NT2/D1 (cell line): ENCODE data around the gene NVL.

Experiments used
- SUZ12 ChIP-seq: IDR thresholded peaks from 2 replicates; pipeline ENCODE4 v1.6.1; 2011; ENCODE audit not compliant: insufficient read length, insufficient read depth; ENCODE audit errors: extremely low read depth
- YY1 ChIP-seq: IDR thresholded peaks from 2 replicates; pipeline ENCODE4 v1.6.1; 2011; ENCODE audit not compliant: insufficient read length, insufficient read depth
- ZNF274 ChIP-seq: IDR thresholded peaks from 2 replicates; pipeline ENCODE4 v1.6.1; 2011; ENCODE audit warnings: mild to moderate bottlenecking, low read depth, low read length

- TF ChIP-seq ZNF274 (no peak), SUZ12 (no peak), YY1 (no peak)
Measured at GRCh38 chr1:224353975-224354925, 24.3 kb upstream of the NVL start.
